ENCODE measurements around the gene ANTKMT.

- TF ChIP-seq EZH2 (IDR thresholded peaks at IDR 0.05) (no peak), CTCF (IDR thresholded peaks at IDR 0.05) (no peak)
Observed at GRCh38 chr16:734981-735881, 14.3 kb downstream of the ANTKMT start.
